ENCODE measurements around the gene DALRD3.

- no peak for TF ChIP-seq POLR2A (IDR thresholded peaks at IDR 0.05)
- no peak for TF ChIP-seq CTCF (IDR thresholded peaks at IDR 0.05)
- TF ChIP-seq POLR2AphosphoS5 (IDR thresholded peaks at IDR 0.05) = peak; percentile 48
These were observed 51.5 kb downstream of the DALRD3 start for GRCh38 chr3:48966876-48967361.

Measured in prostate gland (tissue), 2 donors.